ENCODE data around the gene YBX2.

DNA sequence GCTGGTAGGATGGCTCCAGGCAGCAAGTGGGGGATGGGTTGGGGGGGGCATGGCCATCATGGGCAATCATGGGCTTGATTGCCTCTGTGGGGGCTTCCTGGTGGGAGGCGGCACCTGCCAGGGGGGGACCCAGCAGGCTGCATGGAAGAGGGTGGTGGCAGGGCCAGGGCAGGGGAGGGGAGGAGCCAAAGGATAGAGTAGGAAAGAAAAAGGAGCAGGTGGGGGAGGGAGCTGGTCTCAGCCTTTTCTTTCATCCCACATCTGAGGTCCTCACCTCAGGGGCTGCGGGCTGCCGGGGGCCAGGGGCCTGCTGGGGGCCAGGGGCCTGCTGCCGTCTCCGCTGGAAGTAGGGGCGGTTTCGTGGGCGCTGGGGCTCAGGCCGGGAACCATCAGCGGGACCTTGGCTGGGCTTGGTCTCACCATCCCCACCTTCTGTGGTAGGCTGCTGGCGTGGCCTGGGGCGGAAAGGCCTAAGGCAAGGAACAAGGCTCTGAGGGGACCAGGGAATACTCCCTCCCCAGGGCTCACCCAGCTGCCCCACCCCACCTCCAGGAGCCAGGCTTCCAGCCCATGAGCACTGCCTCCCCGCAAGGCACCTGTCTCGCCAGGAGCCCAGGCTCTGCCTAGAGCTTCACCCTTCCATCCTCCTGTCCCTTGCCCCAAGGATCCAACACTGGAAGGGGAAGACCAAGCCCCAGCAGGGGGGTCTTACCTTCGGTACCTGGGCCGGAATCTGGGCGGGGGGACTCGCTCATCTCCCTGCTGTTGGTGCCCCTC, 5.0 kb downstream of the YBX2 start:
- TF ChIP-seq, protein P1, sequence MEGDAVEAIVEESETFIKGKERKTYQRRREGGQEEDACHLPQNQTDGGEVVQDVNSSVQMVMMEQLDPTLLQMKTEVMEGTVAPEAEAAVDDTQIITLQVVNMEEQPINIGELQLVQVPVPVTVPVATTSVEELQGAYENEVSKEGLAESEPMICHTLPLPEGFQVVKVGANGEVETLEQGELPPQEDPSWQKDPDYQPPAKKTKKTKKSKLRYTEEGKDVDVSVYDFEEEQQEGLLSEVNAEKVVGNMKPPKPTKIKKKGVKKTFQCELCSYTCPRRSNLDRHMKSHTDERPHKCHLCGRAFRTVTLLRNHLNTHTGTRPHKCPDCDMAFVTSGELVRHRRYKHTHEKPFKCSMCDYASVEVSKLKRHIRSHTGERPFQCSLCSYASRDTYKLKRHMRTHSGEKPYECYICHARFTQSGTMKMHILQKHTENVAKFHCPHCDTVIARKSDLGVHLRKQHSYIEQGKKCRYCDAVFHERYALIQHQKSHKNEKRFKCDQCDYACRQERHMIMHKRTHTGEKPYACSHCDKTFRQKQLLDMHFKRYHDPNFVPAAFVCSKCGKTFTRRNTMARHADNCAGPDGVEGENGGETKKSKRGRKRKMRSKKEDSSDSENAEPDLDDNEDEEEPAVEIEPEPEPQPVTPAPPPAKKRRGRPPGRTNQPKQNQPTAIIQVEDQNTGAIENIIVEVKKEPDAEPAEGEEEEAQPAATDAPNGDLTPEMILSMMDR (IDR thresholded peaks at IDR 0.05): no peak
- no peak for TF ChIP-seq POLR2A (IDR thresholded peaks at IDR 0.05)

All from body of pancreas (tissue), 4 donors.